Muscle layer of duodenum (tissue), 2 donors: ENCODE measurements around the gene PAPOLA.

ENCODE experiments used
- H3K27ac ChIP-seq: one replicate; pipeline ENCODE4 v1.7.0; 2013; ENCODE audit warnings: mild to moderate bottlenecking, low read length
- H3K27me3 ChIP-seq: one replicate; pipeline ENCODE4 v1.7.0; 2013; ENCODE audit warnings: low read depth, mild to moderate bottlenecking, control low read depth, low read length
- H3K36me3 ChIP-seq, 2 donors: one replicate each; pipeline ENCODE4 v1.7.0; 2013; ENCODE audit warnings: low read length in 2 of 2, control low read depth in 1 of 2, mild to moderate bottlenecking in 1 of 2; ENCODE audit not compliant: insufficient read depth in 2 of 2, control insufficient read depth in 1 of 2
- H3K4me1 ChIP-seq, 2 donors: one replicate each; pipeline ENCODE4 v1.7.0; 2013; ENCODE audit warnings: low read length in 2 of 2, mild to moderate bottlenecking in 2 of 2, control low read depth in 1 of 2, moderate library complexity in 1 of 2; ENCODE audit not compliant: insufficient read depth in 2 of 2, control insufficient read depth in 1 of 2
- H3K4me3 ChIP-seq, 2 donors: one replicate each; pipeline ENCODE4 v1.7.0; 2013; ENCODE audit warnings: low read length in 2 of 2, low read depth in 1 of 2, mild to moderate bottlenecking in 1 of 2
- H3K9me3 ChIP-seq, 2 donors: one replicate each; pipeline ENCODE4 v1.7.0; 2013; ENCODE audit warnings: low read length in 2 of 2, control low read depth in 1 of 2, mild to moderate bottlenecking in 1 of 2; ENCODE audit not compliant: control insufficient read depth in 1 of 2
- donor health status: healthy.

The PAPOLA gene

GRCh38 chr14:96580566-96580965 lies 78.4 kb downstream of the PAPOLA start:
- Histone ChIP-seq H3K4me3 (no peak overlapping the region), H3K9me3 (no peaks in the 10 kb centered on the region), H3K27ac (no peak overlapping the region), H3K36me3 (no peaks in the 10 kb centered on the region), H3K27me3 (no peaks in the 10 kb centered on the region), H3K4me1 (peaks cover 0 to 11% of the 10 kb centered on the region in 2 donors)

- H3K4me3 ChIP-seq: no peak overlapping the region
- H3K9me3 ChIP-seq: no peaks in the 10 kb centered on the region
- H3K27me3 ChIP-seq: no peaks in the 10 kb centered on the region
- no peaks in the 10 kb centered on the region for H3K36me3 ChIP-seq
- H3K27ac ChIP-seq: no peak overlapping the region
- H3K4me1 ChIP-seq: peaks cover 0 to 11% of the 10 kb centered on the region in 2 donors
Observed at GRCh38 chr14:96581026-96581425, 78.8 kb downstream of the PAPOLA start.

- Histone ChIP-seq H3K36me3 (no peaks in the 10 kb centered on the region), H3K9me3 (no peaks in the 10 kb centered on the region), H3K27me3 (no peaks in the 10 kb centered on the region), H3K4me1 (peaks cover 0 to 11% of the 10 kb centered on the region in 2 donors), H3K27ac (no peak overlapping the region), H3K4me3 (no peak overlapping the region)
Observed at GRCh38 chr14:96581902-96582301, 79.7 kb downstream of the PAPOLA start.

DNA sequence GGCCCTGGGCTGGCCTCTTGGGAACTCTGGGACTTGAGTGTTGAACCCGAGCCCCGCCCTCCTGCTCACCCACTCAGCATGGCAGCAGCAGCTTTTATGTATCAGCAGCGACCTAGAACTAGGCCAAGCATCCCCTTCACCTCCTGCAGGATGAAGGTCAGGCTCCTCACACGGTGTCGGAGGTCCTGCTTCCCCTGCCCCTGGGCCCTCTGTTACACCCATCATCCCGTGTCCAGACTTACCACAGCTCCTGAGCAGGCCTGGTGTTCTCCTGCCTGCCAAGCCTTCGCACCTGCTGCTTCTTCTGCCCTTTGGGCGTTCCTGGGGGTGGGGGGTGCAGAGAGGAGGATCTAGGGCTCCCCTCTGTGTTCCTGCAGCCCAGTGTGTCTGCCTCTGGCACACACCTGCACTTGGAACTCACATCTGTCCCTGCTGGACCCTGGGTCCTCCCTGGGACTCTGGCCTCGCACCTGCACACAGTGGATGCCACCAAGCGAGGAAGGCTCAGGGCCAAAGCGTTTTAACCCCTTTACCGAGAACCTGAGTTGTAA lies 80.3 kb downstream of the PAPOLA start:
- Histone ChIP-seq H3K9me3 (no peaks in the 10 kb centered on the region), H3K27ac (no peak overlapping the region), H3K36me3 (no peaks in the 10 kb centered on the region), H3K27me3 (no peaks in the 10 kb centered on the region), H3K4me3 (no peak overlapping the region), H3K4me1 (peaks cover 0 to 11% of the 10 kb centered on the region in 2 donors)

GRCh38 chr14:96582995-96583394 lies 80.8 kb downstream of the PAPOLA start:
- Histone ChIP-seq H3K9me3 (no peaks in the 10 kb centered on the region), H3K27ac (no peak overlapping the region), H3K4me3 (no peak overlapping the region), H3K4me1 (peaks cover 0 to 11% of the 10 kb centered on the region in 2 donors), H3K36me3 (no peaks in the 10 kb centered on the region), H3K27me3 (no peaks in the 10 kb centered on the region)

GRCh38 chr14:96583569-96584041 lies 81.4 kb downstream of the PAPOLA start:
- Histone ChIP-seq H3K9me3 (no peaks in the 10 kb centered on the region), H3K27ac (no peak overlapping the region), H3K27me3 (no peaks in the 10 kb centered on the region), H3K4me3 (no peak overlapping the region), H3K36me3 (no peaks in the 10 kb centered on the region), H3K4me1 (peaks cover 0 to 11% of the 10 kb centered on the region in 2 donors)

GRCh38 chr14:96584199-96584906 lies 82.2 kb downstream of the PAPOLA start:
- Histone ChIP-seq H3K4me3 (no peak overlapping the region), H3K4me1 (peaks cover 0 to 11% of the 10 kb centered on the region in 2 donors), H3K9me3 (no peaks in the 10 kb centered on the region), H3K27me3 (no peaks in the 10 kb centered on the region), H3K36me3 (no peaks in the 10 kb centered on the region), H3K27ac (no peak overlapping the region)

- Histone ChIP-seq H3K4me3 (no peak overlapping the region), H3K27me3 (no peaks in the 10 kb centered on the region), H3K9me3 (no peaks in the 10 kb centered on the region), H3K36me3 (no peaks in the 10 kb centered on the region), H3K27ac (no peak overlapping the region), H3K4me1 (peaks cover 0 to 11% of the 10 kb centered on the region in 2 donors)
Observed at GRCh38 chr14:96584907-96585671, 82.9 kb downstream of the PAPOLA start.

- Histone ChIP-seq H3K27me3 (no peaks in the 10 kb centered on the region), H3K27ac (no peak overlapping the region), H3K4me1 (peaks cover 0 to 6% of the 10 kb centered on the region in 2 donors), H3K4me3 (no peak overlapping the region), H3K9me3 (no peaks in the 10 kb centered on the region), H3K36me3 (no peaks in the 10 kb centered on the region)
Observed at GRCh38 chr14:96585672-96586013, 83.5 kb downstream of the PAPOLA start.

GRCh38 chr14:96586056-96586455 lies 83.9 kb downstream of the PAPOLA start:
- Histone ChIP-seq H3K4me3 (no peak overlapping the region), H3K27ac (no peak overlapping the region), H3K27me3 (no peaks in the 10 kb centered on the region), H3K36me3 (no peaks in the 10 kb centered on the region), H3K4me1 (peaks cover 0 to 1% of the 10 kb centered on the region in 2 donors), H3K9me3 (no peaks in the 10 kb centered on the region)

GRCh38 chr14:96586921-96587822 lies 85.0 kb downstream of the PAPOLA start:
- H3K36me3 ChIP-seq: no peaks in the 10 kb centered on the region
- H3K9me3 ChIP-seq: no peaks in the 10 kb centered on the region
- no peak overlapping the region for H3K4me3 ChIP-seq
- H3K4me1 ChIP-seq: peaks cover 0 to under 1% of the 10 kb centered on the region in 2 donors
- H3K27ac ChIP-seq: no peak overlapping the region
- H3K27me3 ChIP-seq: no peaks in the 10 kb centered on the region
